SU-DHL-6 (cell line): ENCODE measurements around the gene TANGO2.

Experiments used
- H2AFZ ChIP-seq: fragments of 200-600 bp; sonication (generic); 2 replicates; pipeline ENCODE4 v1.6.1; 2014; ENCODE audit warnings: low read depth, mild to moderate bottlenecking, moderate library complexity, mixed read lengths, antibody characterized with exemption, low read length; ENCODE audit not compliant: severe bottlenecking
- H3F3A ChIP-seq: fragments of 200-600 bp; shearing (Covaris generic); 2 replicates; pipeline ENCODE4 v1.6.0; 2016; ENCODE audit warnings: antibody characterized with exemption, mild to moderate bottlenecking; ENCODE audit not compliant: insufficient read depth
- H3K27ac ChIP-seq: fragments of 200-600 bp; sonication (generic); 2 replicates; pipeline ENCODE4 v1.5.1; 2016; ENCODE audit warnings: low read depth, mild to moderate bottlenecking, low read length, moderate library complexity, mixed read lengths
- H3K27me3 ChIP-seq: fragments of 200-600 bp; sonication (generic), shearing (Covaris generic); 2 replicates; pipeline ENCODE4 v1.6.0; 2014; ENCODE audit warnings: mild to moderate bottlenecking, low read length
- H3K36me3 ChIP-seq: fragments of 200-600 bp; sonication (generic); 2 replicates; pipeline ENCODE4 v1.6.1; 2014; ENCODE audit warnings: mild to moderate bottlenecking, low read length, mixed read lengths
- H3K4me2 ChIP-seq: fragments of 300-600, 200-600 bp; shearing (Covaris generic), sonication (generic); 2 replicates; pipeline ENCODE4 v1.6.0; 2014; ENCODE audit warnings: low read length, low read depth, mild to moderate bottlenecking; ENCODE audit not compliant: poor library complexity, severe bottlenecking
- H3K4me3 ChIP-seq: fragments of 200-600 bp; sonication (generic); 2 replicates; pipeline ENCODE4 v1.5.1; 2014; ENCODE audit warnings: antibody characterized with exemption, low read length, mild to moderate bottlenecking, mixed read lengths; ENCODE audit not compliant: insufficient read depth, poor library complexity, severe bottlenecking
- H3K79me2 ChIP-seq: fragments of 200-600 bp; sonication (generic); 2 replicates; pipeline ENCODE4 v1.6.1; 2014; ENCODE audit warnings: mild to moderate bottlenecking, low read length, moderate library complexity; ENCODE audit not compliant: insufficient read depth
- H3K9ac ChIP-seq: fragments of 200-600 bp; sonication (generic); 2 replicates; pipeline ENCODE4 v1.7.0; 2014; ENCODE audit warnings: mild to moderate bottlenecking, low read length
- H3K9me2 ChIP-seq: fragments of 200-600 bp; sonication (generic); replicated peaks from 2 replicates; pipeline ENCODE4 v1.6.1; 2014; ENCODE audit warnings: low read length; ENCODE audit not compliant: insufficient read depth
- H3K9me3 ChIP-seq: fragments of 200-600 bp; sonication (generic); 2 replicates; pipeline ENCODE4 v1.6.1; 2014; ENCODE audit warnings: low read length, mixed read lengths; ENCODE audit not compliant: insufficient read depth
- H4K20me1 ChIP-seq: fragments of 200-600 bp; sonication (generic); 2 replicates; pipeline ENCODE4 v1.6.1; 2014; ENCODE audit warnings: low read depth, mild to moderate bottlenecking, antibody characterized with exemption, low read length, moderate library complexity, mixed read lengths
- CTCF ChIP-seq: fragments of 200-600 bp; sonication (generic); IDR thresholded peaks from one replicate; pipeline ENCODE4 v1.5.1; 2017; ENCODE audit warnings: antibody characterized with exemption, mild to moderate bottlenecking, low read length, moderate library complexity; ENCODE audit not compliant: insufficient read depth, poor library complexity, severe bottlenecking
- EZH2phosphoT487 ChIP-seq: fragments of 200-600 bp; sonication (generic), shearing (Covaris generic); conservative IDR thresholded peaks from 2 replicates; pipeline ENCODE4 v1.6.1; 2018; ENCODE audit warnings: mild to moderate bottlenecking, antibody characterized with exemption, low read length, moderate library complexity, mixed read lengths

The TANGO2 gene

GRCh38 chr22:20109411-20110358 lies 88.8 kb downstream of the TANGO2 start:
- Histone ChIP-seq H3K4me3 (no peak overlapping the region), H3F3A (peaks cover 15% of the 10 kb centered on the region), H3K4me2 (no peak overlapping the region), H4K20me1 (no peaks in the 10 kb centered on the region), H3K9ac (no peak overlapping the region), H3K9me2 (no peaks in the 10 kb centered on the region), H3K9me3 (no peaks in the 10 kb centered on the region), H2AFZ (no peak overlapping the region), H3K36me3 (no peaks in the 10 kb centered on the region), H3K27ac (no peak overlapping the region), H3K79me2 (no peaks in the 10 kb centered on the region), H3K27me3 (no peaks in the 10 kb centered on the region)
- TF ChIP-seq CTCF, result no peak
- no peak for TF ChIP-seq EZH2phosphoT487

GRCh38 chr22:20110359-20110985 lies 89.6 kb downstream of the TANGO2 start:
- no peak overlapping the region for H3K9ac ChIP-seq
- peak overlapping the region; percentile 21; the same call in 1 of the 2 replicates for H3K27ac ChIP-seq
- TF ChIP-seq EZH2phosphoT487 (no peak), CTCF (no peak)
- H3K4me2 ChIP-seq, result no peak overlapping the region
- no peak overlapping the region for H3K4me3 ChIP-seq
- no peaks in the 10 kb centered on the region for H4K20me1 ChIP-seq
- no peaks in the 10 kb centered on the region for H3K9me2 ChIP-seq
- H3K27me3 ChIP-seq, result no peaks in the 10 kb centered on the region
- no peaks in the 10 kb centered on the region for H3K9me3 ChIP-seq
- no peaks in the 10 kb centered on the region for H3K79me2 ChIP-seq
- H3K36me3 ChIP-seq, result no peaks in the 10 kb centered on the region
- H3F3A ChIP-seq, result peaks cover 15% of the 10 kb centered on the region
- H2AFZ ChIP-seq, result no peak overlapping the region

GRCh38 chr22:20111045-20111688 lies 90.3 kb downstream of the TANGO2 start:
- H3K4me2 ChIP-seq, result no peak overlapping the region
- H3F3A ChIP-seq, result peaks cover 15% of the 10 kb centered on the region
- H2AFZ ChIP-seq, result no peak overlapping the region
- no peaks in the 10 kb centered on the region for H4K20me1 ChIP-seq
- H3K9me2 ChIP-seq, result no peaks in the 10 kb centered on the region
- H3K9ac ChIP-seq, result no peak overlapping the region
- H3K27ac ChIP-seq, result peak overlapping the region; percentile 21
- H3K79me2 ChIP-seq, result peaks cover 5% of the 10 kb centered on the region; the same call in 1 of the 2 replicates
- peak; percentile 22 for TF ChIP-seq CTCF
- no peak for TF ChIP-seq EZH2phosphoT487
- no peak overlapping the region for H3K4me3 ChIP-seq
- no peaks in the 10 kb centered on the region for H3K9me3 ChIP-seq
- no peaks in the 10 kb centered on the region for H3K27me3 ChIP-seq
- H3K36me3 ChIP-seq, result no peaks in the 10 kb centered on the region
